Small intestine (tissue), 7 donors: ENCODE measurements around the gene NAALADL2. TPM values are rescaled to one million over a fixed set of nuclear protein-coding genes. Genes with fewer than 3 reads are reported as not detected.

Experiments used
- DNase-seq, 2 donors: peaks; one replicate each; pipeline versions ENCODE4 v3.0.0 to v3.0.0-alpha.2; 2013
- FAIRE-seq: peaks from 2 replicates; lab custom pipeline; 2012; peaks lifted over from hg19 to GRCh38; lab: Jason Lieb, UNC
- H3K27ac ChIP-seq, 3 donors: one replicate each; pipeline ENCODE4 v1.5.1; 2013; ENCODE audit warnings: low read length in 2 of 3, mild to moderate bottlenecking in 2 of 3, control low read depth in 1 of 3, inconsistent platforms in 1 of 3, low read depth in 1 of 3, moderate library complexity in 1 of 3
- H3K27me3 ChIP-seq, 3 donors: one replicate each; pipeline ENCODE4 v1.6.1; 2013; ENCODE audit warnings: low read length in 3 of 3, inconsistent platforms in 1 of 3; ENCODE audit not compliant: control insufficient read depth in 3 of 3, insufficient read depth in 3 of 3
- H3K36me3 ChIP-seq, 3 donors: one replicate each; pipeline ENCODE4 v1.6.1; 2013; ENCODE audit warnings: low read length in 3 of 3, inconsistent platforms in 1 of 3, low read depth in 1 of 3, mild to moderate bottlenecking in 1 of 3, moderate library complexity in 1 of 3; ENCODE audit not compliant: control insufficient read depth in 3 of 3, insufficient read depth in 2 of 3
- H3K4me1 ChIP-seq, 3 donors: one replicate each; pipeline ENCODE4 v1.6.1; 2013; ENCODE audit warnings: low read length in 2 of 3, inconsistent platforms in 1 of 3, low read depth in 1 of 3, mild to moderate bottlenecking in 1 of 3, moderate library complexity in 1 of 3; ENCODE audit not compliant: control insufficient read depth in 3 of 3, insufficient read depth in 2 of 3
- H3K4me3 ChIP-seq, 3 donors: one replicate each; pipeline ENCODE4 v1.5.1; 2013; ENCODE audit warnings: low read length in 3 of 3, control low read depth in 1 of 3, inconsistent platforms in 1 of 3, low read depth in 1 of 3, mild to moderate bottlenecking in 1 of 3, moderate library complexity in 1 of 3
- H3K9me3 ChIP-seq, 2 donors: one replicate each; pipeline ENCODE4 v1.6.1; 2013; ENCODE audit warnings: low read depth in 1 of 2, low read length in 1 of 2; ENCODE audit not compliant: control insufficient read depth in 2 of 2, insufficient read depth in 1 of 2
- WGBS, 3 donors: extraction: QIAGEN DNeasy Blood & Tissue Kit; methylation state at CpG; one replicate each; pipeline ENCODE4 v1.1.7; 2013; 5-methylcytosine and 5-hydroxymethylcytosine counted together
- polyA plus RNA-seq, 4 donors: library from polyadenylated mRNA; stranded (reverse) in 3 of 4; unstranded in 1 of 4; fragments of 200-250 nt in 3 of 4; fragments of 120-200 nt in 1 of 4; gene quantifications; one replicate each; pipeline versions ENCODE4 v1.2.1 to v1.2.3, GENCODE V29; 2013
- donor health status: healthy with polysubstance abuse.
- donor health status: control.
- donor health status: control.
- donor health status: Bipolar disorder and iron deficiency.
- donor health status: healthy.

Gene NAALADL2
- polyA plus RNA-seq, 4 donors, result 0.22 to 7.8 (median 0.70) TPM

- H3K4me1 ChIP-seq, result no peaks in the 10 kb centered on the region
- H3K36me3 ChIP-seq, result no peaks in the 10 kb centered on the region
- no peaks in the 10 kb centered on the region for H3K9me3 ChIP-seq
- H3K27me3 ChIP-seq, result no peaks in the 10 kb centered on the region
- DNase-seq (no peak), FAIRE-seq (no peak)
- WGBS, 3 donors, result 80 to 92% (median 84%) methylated on average over 4 of the region's 4 CpGs
- H3K27ac ChIP-seq, result no peak overlapping the region
- H3K4me3 ChIP-seq, result no peak overlapping the region
These were observed 48.7 kb downstream of the NAALADL2 start for GRCh38 chr3:174907628-174908407.

- no peaks in the 10 kb centered on the region for H3K4me1 ChIP-seq
- WGBS, 3 donors, result 46 to 86% (median 82%) methylated on average over 2 of the region's 2 CpGs
- no peaks in the 10 kb centered on the region for H3K9me3 ChIP-seq
- DNase-seq (no peak), FAIRE-seq (no peak)
- no peak overlapping the region for H3K4me3 ChIP-seq
- H3K27ac ChIP-seq, result no peak overlapping the region
- no peaks in the 10 kb centered on the region for H3K36me3 ChIP-seq
- no peaks in the 10 kb centered on the region for H3K27me3 ChIP-seq
These were observed 72.6 kb downstream of the NAALADL2 start for GRCh38 chr3:174931473-174932353.

- Histone ChIP-seq H3K36me3 (no peaks in the 10 kb centered on the region), H3K27me3 (no peaks in the 10 kb centered on the region), H3K4me3 (no peak overlapping the region), H3K4me1 (no peaks in the 10 kb centered on the region), H3K9me3 (no peaks in the 10 kb centered on the region), H3K27ac (no peak overlapping the region)
- FAIRE-seq, result no peak
- DNase-seq, result no peak
- WGBS, 3 donors, result 82 to 92% (median 91%) methylated on average over 4 of the region's 4 CpGs
These were observed 77.5 kb downstream of the NAALADL2 start for GRCh38 chr3:174936590-174936989.

GRCh38 chr3:174937478-174937877, 78.3 kb downstream of the NAALADL2 start:
- H3K9me3 ChIP-seq, result no peaks in the 10 kb centered on the region
- no peak overlapping the region for H3K27ac ChIP-seq
- no peaks in the 10 kb centered on the region for H3K4me1 ChIP-seq
- DNase-seq (no peak), FAIRE-seq (no peak)
- no peaks in the 10 kb centered on the region for H3K36me3 ChIP-seq
- no peak overlapping the region for H3K4me3 ChIP-seq
- H3K27me3 ChIP-seq, result no peaks in the 10 kb centered on the region

- Histone ChIP-seq H3K4me3 (no peak overlapping the region), H3K4me1 (no peaks in the 10 kb centered on the region), H3K9me3 (no peaks in the 10 kb centered on the region), H3K27ac (no peak overlapping the region), H3K36me3 (no peaks in the 10 kb centered on the region), H3K27me3 (no peaks in the 10 kb centered on the region)
- DNase-seq, result no peak
- no peak for FAIRE-seq
- WGBS, 3 donors, result 78 to 95% (median 89%) methylated on average over 4 of the region's 4 CpGs
These were observed 79.0 kb downstream of the NAALADL2 start for GRCh38 chr3:174938102-174938501.

- no peaks in the 10 kb centered on the region for H3K4me1 ChIP-seq
- no peak overlapping the region for H3K4me3 ChIP-seq
- H3K9me3 ChIP-seq, result no peaks in the 10 kb centered on the region
- H3K36me3 ChIP-seq, result no peaks in the 10 kb centered on the region
- WGBS, 3 donors, result 78 to 86% (median 86%) methylated on average over 2 of the region's 2 CpGs
- FAIRE-seq, result no peak
- H3K27ac ChIP-seq, result no peak overlapping the region
- no peak for DNase-seq
- H3K27me3 ChIP-seq, result no peaks in the 10 kb centered on the region
These were observed 81.0 kb downstream of the NAALADL2 start for GRCh38 chr3:174940151-174940550.

- Histone ChIP-seq H3K4me3 (no peak overlapping the region), H3K27me3 (no peaks in the 10 kb centered on the region), H3K36me3 (no peaks in the 10 kb centered on the region), H3K4me1 (no peaks in the 10 kb centered on the region), H3K9me3 (no peaks in the 10 kb centered on the region), H3K27ac (no peak overlapping the region)
- 68 to 90% (median 80%) methylated on average over 2 of the region's 2 CpGs for WGBS, 3 donors
- FAIRE-seq, result no peak
- DNase-seq, result no peak
These were observed 86.1 kb downstream of the NAALADL2 start for GRCh38 chr3:174945276-174945675.

GRCh38 chr3:174945951-174946350, 86.8 kb downstream of the NAALADL2 start:
- H3K4me3 ChIP-seq, result no peak overlapping the region
- H3K27me3 ChIP-seq, result no peaks in the 10 kb centered on the region
- H3K36me3 ChIP-seq, result no peaks in the 10 kb centered on the region
- no peak overlapping the region for H3K27ac ChIP-seq
- no peaks in the 10 kb centered on the region for H3K4me1 ChIP-seq
- DNase-seq (no peak), FAIRE-seq (no peak)
- no peaks in the 10 kb centered on the region for H3K9me3 ChIP-seq
- 89 to 95% (median 92%) methylated on average over 2 of the region's 2 CpGs for WGBS, 3 donors
